ENCODE data around the gene GLT6D1. TPM values are rescaled to one million over a fixed set of nuclear protein-coding genes. Genes with fewer than 3 reads are reported as not detected.

Gene GLT6D1
- total and polyA plus RNA-seq, 2 of the 8 experiments (the other 6 are each of a cell fraction or from before 2014, with no cell fraction given) = 1.3 to 2.1 TPM

DNA sequence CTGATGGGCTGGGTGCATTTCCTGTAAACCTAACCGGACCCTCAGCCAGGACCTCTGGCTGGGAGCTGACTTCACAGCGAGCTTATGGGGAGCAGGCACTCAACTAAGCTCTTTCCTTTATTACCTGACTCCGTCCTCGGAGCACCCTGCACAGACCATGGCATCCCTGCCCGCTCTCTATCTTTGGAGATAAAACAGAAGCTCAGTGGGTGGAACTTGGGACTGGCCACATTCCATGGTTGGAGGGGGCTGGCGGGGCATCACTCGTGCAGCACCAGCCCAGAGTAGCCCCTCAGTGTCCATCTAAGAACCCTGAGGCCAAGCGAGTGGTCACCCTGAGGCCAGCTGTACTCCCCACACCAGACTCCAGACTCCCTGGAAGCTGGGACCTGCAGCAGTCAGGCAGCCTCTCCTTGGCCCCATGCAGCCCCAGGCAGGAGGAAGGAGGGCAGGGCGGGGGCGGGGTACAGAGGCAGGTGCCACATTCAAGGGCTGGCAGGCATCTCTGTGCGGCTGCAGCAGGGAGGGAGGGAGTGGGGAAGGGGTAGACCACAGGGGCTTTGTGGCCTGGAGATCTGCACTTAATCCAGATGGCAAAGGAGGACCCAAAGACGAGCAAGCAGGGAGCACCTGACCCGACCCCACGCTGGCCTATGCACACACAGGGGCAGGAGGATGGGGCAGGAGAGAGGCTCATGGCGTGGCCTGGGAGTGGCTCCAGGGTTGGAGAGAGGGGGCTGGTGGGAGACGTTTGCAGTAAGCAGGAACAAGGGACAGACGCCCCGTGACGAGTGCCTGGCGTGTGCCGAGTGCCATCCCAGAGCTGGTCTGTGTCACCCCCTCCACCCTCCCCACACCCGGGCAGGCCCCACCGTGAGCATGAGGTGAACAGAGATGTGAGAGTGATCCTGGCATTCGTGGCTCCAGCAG lies 26.1 kb downstream of the GLT6D1 start (continued):
- no peak for TF ChIP-seq CTBP2 (IDR thresholded peaks at IDR 0.05; ENCODE audit: borderline replicate concordance, insufficient read depth, insufficient read length, low read length)
- TF ChIP-seq SIX5 (IDR thresholded peaks at IDR 0.05; ENCODE audit: low read depth, low read length) = no peak

Measured in H1 (cell line).